PC-9 (cell line): ENCODE results near the gene HSF4. TPM values are rescaled to one million over a fixed set of nuclear protein-coding genes. Genes with fewer than 3 reads are reported as not detected.
A peak's percentile ranks its signal among the peaks of the same experiment; 100 is the strongest.

Experiments
- BruUV-seq: library from RNA; stranded (reverse); fragments of 400-500 nt; replicated peaks from 2 replicates; lab custom pipeline; 2021; lab: Mats Ljungman, UMichigan
- CTCF ChIA-PET: fragments of 300-600 bp; sonication (Branson Sonifier 250); formaldehyde crosslinking; loops from one replicate; lab custom pipeline; 2022; ENCODE audit warnings: antibody characterized with exemption; lab: Charles Lee
- POLR2A ChIA-PET: fragments of 300-600 bp; sonication (Branson Sonifier 250); formaldehyde crosslinking; loops from one replicate; lab custom pipeline; 2022; ENCODE audit warnings: antibody characterized with exemption; ENCODE audit not compliant: unreplicated experiment; lab: Charles Lee
- DNase-seq, 2 experiments: peaks; one replicate each; pipeline versions ENCODE4 v3.0.0 to v3.0.0-alpha.2; 2015 to 2022; ENCODE audit warnings: mixed read lengths in 1 of 2
- H2AFZ ChIP-seq: fragments of 200-600 bp; sonication (generic); 2 replicates; pipeline ENCODE4 v1.8.1; 2017; ENCODE audit warnings: antibody characterized with exemption
- H3F3A ChIP-seq: fragments of 200-600 bp; sonication (generic); 2 replicates; pipeline ENCODE4 v1.8.1; 2017; ENCODE audit warnings: antibody characterized with exemption, mild to moderate bottlenecking, low read depth; ENCODE audit not compliant: insufficient read depth
- H3K27ac ChIP-seq: fragments of 200-600 bp; sonication (generic); 2 replicates; pipeline ENCODE4 v1.6.1; 2016; ENCODE audit warnings: mixed run types
- H3K27me3 ChIP-seq: fragments of 200-600 bp; sonication (generic); 2 replicates; pipeline ENCODE4 v1.6.1; 2016; ENCODE audit warnings: low read depth, mixed run types; ENCODE audit not compliant: insufficient read depth
- H3K36me3 ChIP-seq: fragments of 200-600 bp; sonication (generic); 2 replicates; pipeline ENCODE4 v1.6.1; 2016; ENCODE audit warnings: low read depth, mixed run types
- H3K4me1 ChIP-seq: fragments of 200-600 bp; sonication (generic); replicated peaks from 2 replicates; pipeline ENCODE4 v1.6.1; 2016; ENCODE audit warnings: mixed run types; ENCODE audit not compliant: insufficient read depth
- H3K4me2 ChIP-seq: fragments of 200-600 bp; sonication (generic); 2 replicates; pipeline ENCODE4 v1.6.1; 2017; ENCODE audit warnings: mixed run types
- H3K4me3 ChIP-seq: fragments of 200-600 bp; sonication (generic); 2 replicates; pipeline ENCODE4 v1.6.1; 2016; ENCODE audit warnings: mixed run types
- H3K79me2 ChIP-seq: fragments of 200-600 bp; sonication (generic); 2 replicates; pipeline ENCODE4 v1.6.1; 2017; ENCODE audit warnings: low read depth, mixed run types
- H3K9me2 ChIP-seq: fragments of 200-600 bp; sonication (generic); 2 replicates; pipeline ENCODE4 v1.8.1; 2017; ENCODE audit warnings: mild to moderate bottlenecking; ENCODE audit not compliant: insufficient read depth
- H3K9me3 ChIP-seq: fragments of 200-600 bp; sonication (generic); 2 replicates; pipeline ENCODE4 v1.8.1; 2016; ENCODE audit warnings: low read depth; ENCODE audit not compliant: insufficient read depth
- H4K20me1 ChIP-seq: fragments of 200-600 bp; sonication (generic); 2 replicates; pipeline ENCODE4 v1.8.1; 2017; ENCODE audit not compliant: insufficient read depth
- CTCF ChIP-seq: fragments of 200-600 bp; sonication (generic); conservative IDR thresholded peaks from 2 replicates; pipeline ENCODE4 v1.6.1; 2017; ENCODE audit warnings: mixed run types, antibody characterized with exemption, mild to moderate bottlenecking, moderate library complexity
- EZH2 ChIP-seq: fragments of 200-600 bp; sonication (generic); IDR thresholded peaks from 2 replicates; pipeline ENCODE4 v1.8.0; 2017; ENCODE audit warnings: antibody characterized with exemption, low read depth
- intact Hi-C: fragments of 100-400 bp; cut with micrococcal nuclease; formaldehyde crosslinking; loops from one replicate; pipeline ENCODE4 v1.10.0; 2022; ENCODE audit not compliant: unreplicated experiment
- total RNA-seq: library from RNA; stranded (reverse); gene quantifications from 2 replicates; pipeline ENCODE4 v1.2.3, GENCODE V29; 2021

HSF4 gene
- total RNA-seq, 1 experiment from 2014 or later, result 100 TPM

GRCh38 chr16:67173808-67174705 is 9.5 kb downstream of the HSF4 start:
- no peaks in the 10 kb centered on the region for H3K9me2 ChIP-seq
- BruUV-seq, result no TSS peak
- intact Hi-C loops, result loop anchor here (1.0 to 5.0 kb wide), 3 partner anchors 13 to 157 kb away; partner anchors contain the start of genes FHOD1 and SLC9A5
- peaks cover 15% of the 10 kb centered on the region; the same call in 1 of the 2 replicates for H3K79me2 ChIP-seq
- H3K4me1 ChIP-seq, result peaks cover 56% of the 10 kb centered on the region
- peak overlapping the region; percentile 91 for H3K4me2 ChIP-seq
- no peaks in the 10 kb centered on the region for H3K9me3 ChIP-seq
- TF ChIP-seq EZH2 (no peak), CTCF (no peak; the same call in 1 of the 2 replicates)
- H3K36me3 ChIP-seq, result no peaks in the 10 kb centered on the region
- no peaks in the 10 kb centered on the region for H3K27me3 ChIP-seq
- H2AFZ ChIP-seq, result peak overlapping the region; percentile 83
- H3K4me3 ChIP-seq, result peak overlapping the region; percentile 57
- no peaks in the 10 kb centered on the region for H4K20me1 ChIP-seq
- peaks cover 78% of the 10 kb centered on the region for H3F3A ChIP-seq
- H3K27ac ChIP-seq, result peak overlapping the region; percentile 64
- ChIA-PET CTCF (no interaction called here), POLR2A (interaction anchor here (0.6 to 1.0 kb wide), 7 partner anchors 14 to 293 kb away, joined by 3 to 8 read pairs (median 5); partner anchors contain the start of genes FHOD1 and TRADD)
- DNase-seq, result peak; percentile 85 to 93

DNA sequence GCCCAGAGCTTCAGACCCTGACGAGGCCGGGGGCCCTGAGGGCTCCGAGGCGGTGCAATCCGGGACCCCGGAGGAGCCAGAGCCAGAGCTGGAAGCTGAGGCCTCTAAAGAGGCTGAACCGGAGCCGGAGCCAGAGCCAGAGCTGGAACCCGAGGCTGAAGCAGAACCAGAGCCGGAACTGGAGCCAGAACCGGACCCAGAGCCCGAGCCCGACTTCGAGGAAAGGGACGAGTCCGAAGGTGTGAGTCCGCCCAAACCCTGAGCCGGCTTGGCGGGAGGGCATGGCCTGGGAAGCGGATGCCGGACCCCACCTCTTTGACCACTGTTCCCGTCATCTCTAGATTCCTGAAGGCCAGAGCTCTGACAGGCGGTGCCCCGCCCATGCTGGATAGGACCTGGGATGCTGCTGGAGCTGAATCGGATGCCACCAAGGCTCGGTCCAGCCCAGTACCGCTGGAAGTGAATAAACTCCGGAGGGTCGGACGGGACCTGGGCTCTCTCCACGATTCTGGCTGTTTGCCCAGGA is 10.2 kb downstream of the HSF4 start:
- H3F3A ChIP-seq, result peaks cover 76% of the 10 kb centered on the region
- peak overlapping the region; percentile 57 for H3K4me3 ChIP-seq
- ChIA-PET POLR2A (interaction anchor here (0.6 to 1.0 kb wide), 4 partner anchors 14 to 294 kb away, joined by 3 to 7 read pairs (median 6); partner anchors contain the start of gene FBXL8), CTCF (no interaction called here)
- peak overlapping the region; percentile 64 for H3K27ac ChIP-seq
- no TSS peak for BruUV-seq
- H3K4me1 ChIP-seq, result peaks cover 56% of the 10 kb centered on the region
- no peaks in the 10 kb centered on the region for H3K9me2 ChIP-seq
- H3K27me3 ChIP-seq, result no peaks in the 10 kb centered on the region
- peaks cover 15% of the 10 kb centered on the region; the same call in 1 of the 2 replicates for H3K79me2 ChIP-seq
- peak overlapping the region; percentile 91 for H3K4me2 ChIP-seq
- no peak overlapping the region; the same call in 1 of the 2 replicates for H2AFZ ChIP-seq
- no peaks in the 10 kb centered on the region for H4K20me1 ChIP-seq
- H3K36me3 ChIP-seq, result no peaks in the 10 kb centered on the region
- TF ChIP-seq CTCF (no peak), EZH2 (no peak)
- no peak for DNase-seq
- H3K9me3 ChIP-seq, result no peaks in the 10 kb centered on the region
- intact Hi-C loops, result loop anchor here (5.0 kb wide), 2 partner anchors 73 to 157 kb away; partner anchors contain the start of genes FHOD1 and SLC9A5

GRCh38 chr16:67176662-67177061 is 12.1 kb downstream of the HSF4 start:
- H3K9me3 ChIP-seq, result no peaks in the 10 kb centered on the region
- peaks cover 61% of the 10 kb centered on the region for H3F3A ChIP-seq
- no peak overlapping the region for H3K4me3 ChIP-seq
- no peaks in the 10 kb centered on the region for H4K20me1 ChIP-seq
- H3K27me3 ChIP-seq, result no peaks in the 10 kb centered on the region
- no peak for TF ChIP-seq EZH2
- no peak for TF ChIP-seq CTCF
- intact Hi-C loops, result no loop called here
- H3K36me3 ChIP-seq, result no peaks in the 10 kb centered on the region
- no peak overlapping the region for H3K27ac ChIP-seq
- BruUV-seq, result no TSS peak
- DNase-seq, result no peak
- peaks cover 43% of the 10 kb centered on the region for H3K4me1 ChIP-seq
- H3K4me2 ChIP-seq, result no peak overlapping the region
- ChIA-PET CTCF (no interaction called here), POLR2A (interaction anchor here (0.6 to 0.7 kb wide), 2 partner anchors 16 to 140 kb away, joined by 3 to 10 read pairs; no protein-coding TSS in a partner anchor)
- no peak overlapping the region for H2AFZ ChIP-seq
- H3K79me2 ChIP-seq, result peaks cover 8% of the 10 kb centered on the region; the same call in 1 of the 2 replicates
- no peaks in the 10 kb centered on the region for H3K9me2 ChIP-seq
